ENCODE measurements around the gene DDA1. TPM values are rescaled to one million over a fixed set of nuclear protein-coding genes. Genes with fewer than 3 reads are reported as not detected.

Gene DDA1
- total and polyA plus RNA-seq, 2 experiments from 2014 or later, result 43.1 to 60.0 TPM

GRCh38 chr19:17327654-17328516, 18.5 kb downstream of the DDA1 start:
- H3K4me3 ChIP-seq, result no peak overlapping the region
- H2AFZ ChIP-seq, result peak overlapping the region; percentile 90
- TF ChIP-seq, protein P1, sequence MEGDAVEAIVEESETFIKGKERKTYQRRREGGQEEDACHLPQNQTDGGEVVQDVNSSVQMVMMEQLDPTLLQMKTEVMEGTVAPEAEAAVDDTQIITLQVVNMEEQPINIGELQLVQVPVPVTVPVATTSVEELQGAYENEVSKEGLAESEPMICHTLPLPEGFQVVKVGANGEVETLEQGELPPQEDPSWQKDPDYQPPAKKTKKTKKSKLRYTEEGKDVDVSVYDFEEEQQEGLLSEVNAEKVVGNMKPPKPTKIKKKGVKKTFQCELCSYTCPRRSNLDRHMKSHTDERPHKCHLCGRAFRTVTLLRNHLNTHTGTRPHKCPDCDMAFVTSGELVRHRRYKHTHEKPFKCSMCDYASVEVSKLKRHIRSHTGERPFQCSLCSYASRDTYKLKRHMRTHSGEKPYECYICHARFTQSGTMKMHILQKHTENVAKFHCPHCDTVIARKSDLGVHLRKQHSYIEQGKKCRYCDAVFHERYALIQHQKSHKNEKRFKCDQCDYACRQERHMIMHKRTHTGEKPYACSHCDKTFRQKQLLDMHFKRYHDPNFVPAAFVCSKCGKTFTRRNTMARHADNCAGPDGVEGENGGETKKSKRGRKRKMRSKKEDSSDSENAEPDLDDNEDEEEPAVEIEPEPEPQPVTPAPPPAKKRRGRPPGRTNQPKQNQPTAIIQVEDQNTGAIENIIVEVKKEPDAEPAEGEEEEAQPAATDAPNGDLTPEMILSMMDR (IDR thresholded peaks at IDR 0.05; ENCODE audit: poor library complexity), result peak; percentile 47
- TF ChIP-seq EZH2phosphoT487 (IDR thresholded peaks at IDR 0.05; ENCODE audit: low read depth, severe bottlenecking, unreplicated experiment), result no peak
- H3K27ac ChIP-seq, result peak overlapping the region; percentile 85
- peaks cover 12% of the 10 kb centered on the region for H3K4me1 ChIP-seq (ENCODE audit: insufficient read depth)
- 16% methylated on average over 47 of the region's 64 CpGs for WGBS (ENCODE audit: low lambda C conversion rate, missing lambda C conversion rate)
- no peaks in the 10 kb centered on the region for H3K9me3 ChIP-seq (ENCODE audit: low read depth)
- no peaks in the 10 kb centered on the region for H3K79me2 ChIP-seq
- no peaks in the 10 kb centered on the region for H3K9me2 ChIP-seq (replicated peaks; ENCODE audit: insufficient read depth)
- peak overlapping the region; percentile 94 for H3K4me2 ChIP-seq
- DNase-seq (ENCODE audit: low spot score), result peak; percentile 89
- no peaks in the 10 kb centered on the region for H4K20me1 ChIP-seq (ENCODE audit: insufficient read depth, poor library complexity, severe bottlenecking)
- no peaks in the 10 kb centered on the region for H3K27me3 ChIP-seq
- H3K36me3 ChIP-seq (replicated peaks; ENCODE audit: insufficient read depth, low read depth), result no peaks in the 10 kb centered on the region

GRCh38 chr19:17328517-17329365, 19.4 kb downstream of the DDA1 start:
- peaks cover 2% of the 10 kb centered on the region for H3K79me2 ChIP-seq
- peak overlapping the region; percentile 85 for H3K27ac ChIP-seq
- peak; percentile 39 for DNase-seq (ENCODE audit: low spot score)
- H3K9me3 ChIP-seq (ENCODE audit: low read depth), result no peaks in the 10 kb centered on the region
- 25% methylated on average over 19 of the region's 94 CpGs for WGBS (ENCODE audit: low lambda C conversion rate, missing lambda C conversion rate)
- H3K9me2 ChIP-seq (replicated peaks; ENCODE audit: insufficient read depth), result no peaks in the 10 kb centered on the region
- H2AFZ ChIP-seq, result peak overlapping the region; percentile 90
- H3K4me1 ChIP-seq (ENCODE audit: insufficient read depth), result peaks cover 14% of the 10 kb centered on the region
- TF ChIP-seq, protein P1 (IDR thresholded peaks at IDR 0.05; ENCODE audit: poor library complexity), result no peak
- TF ChIP-seq EZH2phosphoT487 (IDR thresholded peaks at IDR 0.05; ENCODE audit: low read depth, severe bottlenecking, unreplicated experiment) (no peak), EZH2 (IDR thresholded peaks at IDR 0.05; ENCODE audit: borderline replicate concordance) (no peak)
- no peaks in the 10 kb centered on the region for H3K36me3 ChIP-seq (replicated peaks; ENCODE audit: insufficient read depth, low read depth)
- no peaks in the 10 kb centered on the region for H3K27me3 ChIP-seq
- no peaks in the 10 kb centered on the region for H4K20me1 ChIP-seq (ENCODE audit: insufficient read depth, poor library complexity, severe bottlenecking)
- H3K4me2 ChIP-seq, result peak overlapping the region; percentile 94
- H3K4me3 ChIP-seq, result no peak overlapping the region

DNA sequence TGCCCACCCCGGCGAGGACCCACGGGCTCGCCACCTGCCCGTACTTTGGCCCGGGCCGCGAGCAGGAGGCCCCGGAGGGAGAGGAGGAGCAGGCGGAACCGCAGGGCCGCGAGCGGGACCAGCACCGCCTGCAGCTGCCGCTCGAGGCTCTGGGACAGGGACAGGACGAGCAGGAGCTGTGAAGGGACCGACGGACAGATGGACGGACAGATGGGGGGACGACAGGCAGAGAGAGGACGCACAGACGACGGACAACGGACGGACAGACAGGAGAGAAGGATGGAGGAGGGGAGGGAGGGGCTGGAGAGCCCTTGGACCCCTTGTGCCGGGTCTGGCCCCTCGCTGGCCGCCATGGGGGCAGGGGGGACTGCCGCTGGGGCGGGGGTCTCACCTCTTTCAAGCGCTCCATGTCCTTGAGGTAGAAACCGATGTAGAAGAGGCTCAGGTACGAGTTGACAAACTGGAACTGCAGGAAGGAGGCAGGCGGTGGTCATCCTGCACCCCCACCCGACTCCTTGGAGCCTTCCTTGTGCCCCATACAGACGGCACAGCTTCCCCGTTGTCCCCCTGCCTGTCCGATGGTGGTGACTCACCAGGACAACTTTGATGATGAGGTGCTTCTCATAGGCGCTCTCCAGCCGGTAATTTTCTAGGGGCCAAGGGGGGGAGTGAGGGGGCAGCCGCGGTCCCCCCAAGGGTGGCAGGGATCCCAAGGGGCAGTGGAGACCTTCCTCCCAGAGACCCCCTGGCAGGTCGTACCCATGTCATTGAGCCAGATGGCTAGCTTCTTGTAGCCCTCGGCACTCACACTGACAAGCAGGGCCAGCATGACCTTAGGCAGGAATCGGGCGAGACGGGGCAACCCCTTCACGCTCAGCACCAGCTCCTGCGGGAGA, 20.3 kb downstream of the DDA1 start:
- Histone ChIP-seq H2AFZ (no peak overlapping the region), H3K4me3 (no peak overlapping the region), H3K4me1 (ENCODE audit: insufficient read depth) (peaks cover 18% of the 10 kb centered on the region), H4K20me1 (ENCODE audit: insufficient read depth, poor library complexity, severe bottlenecking) (no peaks in the 10 kb centered on the region), H3K9me3 (ENCODE audit: low read depth) (no peaks in the 10 kb centered on the region), H3K36me3 (replicated peaks; ENCODE audit: insufficient read depth, low read depth) (no peaks in the 10 kb centered on the region), H3K79me2 (peaks cover 5% of the 10 kb centered on the region), H3K27me3 (no peaks in the 10 kb centered on the region), H3K9me2 (replicated peaks; ENCODE audit: insufficient read depth) (no peaks in the 10 kb centered on the region), H3K4me2 (peak overlapping the region; percentile 94), H3K27ac (no peak overlapping the region)
- peak; percentile 11 for DNase-seq (ENCODE audit: low spot score)
- 87% methylated on average over 41 of the region's 51 CpGs for WGBS (ENCODE audit: low lambda C conversion rate, missing lambda C conversion rate)
- TF ChIP-seq EZH2 (IDR thresholded peaks at IDR 0.05; ENCODE audit: borderline replicate concordance) (no peak), EZH2phosphoT487 (IDR thresholded peaks at IDR 0.05; ENCODE audit: low read depth, severe bottlenecking, unreplicated experiment) (no peak)
- TF ChIP-seq, protein P1 (IDR thresholded peaks at IDR 0.05; ENCODE audit: poor library complexity), result no peak

All from hepatocyte (in vitro differentiated cells).